NCI-H774 (cell line): ENCODE measurements around the gene ZNF697.

Experiments used
- DNase-seq: peaks from one replicate; lab custom pipeline; 2025; lab: John Stamatoyannopoulos, UW

The ZNF697 gene

GRCh38 chr1:119662034-119662437, 14.0 kb upstream of the ZNF697 start:
- DNase-seq = no peak

DNA sequence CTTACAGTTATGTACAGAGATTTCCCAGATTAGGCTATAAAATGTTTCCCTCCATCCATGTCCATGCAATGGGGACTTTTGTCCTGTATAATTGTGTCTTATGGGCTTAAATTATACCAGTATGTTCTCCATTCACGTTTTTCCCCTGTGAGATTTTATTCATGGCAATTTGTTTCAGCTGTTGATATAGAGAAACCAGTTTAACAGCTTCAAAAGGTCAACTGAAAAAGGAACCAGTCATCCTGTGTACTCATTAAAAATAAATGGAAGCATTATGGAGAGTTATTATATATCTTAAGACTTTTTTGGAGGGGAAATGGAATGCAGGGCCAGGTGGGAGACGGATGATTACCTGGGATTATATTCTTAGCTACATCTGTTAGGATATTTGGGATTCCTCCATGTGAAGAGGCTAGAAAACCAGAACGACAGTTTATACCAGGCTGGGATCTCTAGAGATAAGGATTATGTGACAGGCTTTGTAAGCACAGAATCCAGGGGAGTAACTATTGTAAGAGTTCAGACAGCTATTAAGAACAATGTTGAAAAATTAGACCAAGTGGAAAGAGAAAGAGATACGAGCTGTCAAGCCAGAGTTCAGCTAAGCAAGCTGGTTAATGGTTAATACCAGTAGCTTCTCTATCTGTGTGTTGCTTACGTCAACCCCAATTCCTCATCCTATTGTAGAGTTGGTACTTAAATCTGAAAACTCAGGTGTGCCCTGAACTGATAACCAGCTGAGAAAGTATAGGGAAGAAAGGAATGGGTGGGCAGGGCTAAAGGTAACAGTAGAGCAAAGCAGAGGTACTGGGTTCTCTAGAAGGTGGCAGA, 12.4 kb upstream of the ZNF697 start:
- DNase-seq = no peak

DNA sequence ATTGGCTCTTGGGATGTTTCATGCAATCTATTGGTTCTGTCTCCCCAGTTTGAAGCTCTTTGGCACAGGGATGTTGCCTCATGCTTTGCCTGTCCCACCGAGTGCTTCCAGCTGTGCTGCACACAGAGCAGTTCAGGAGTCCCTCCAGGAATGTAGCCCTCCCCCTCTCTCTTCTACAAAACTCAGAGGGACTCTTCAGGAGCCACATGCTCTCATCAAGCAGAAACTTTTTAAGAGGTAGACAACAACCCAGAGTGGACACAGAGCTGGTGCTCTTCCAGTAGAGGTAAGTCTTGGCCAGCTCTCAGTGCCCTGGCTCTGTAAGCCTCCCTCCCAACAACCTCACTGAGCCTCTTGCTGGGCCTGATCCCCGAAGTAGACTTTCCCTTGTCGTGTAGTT, 11.6 kb upstream of the ZNF697 start:
- no peak for DNase-seq

GRCh38 chr1:119656410-119656955, 8.4 kb upstream of the ZNF697 start:
- DNase-seq = no peak

DNA sequence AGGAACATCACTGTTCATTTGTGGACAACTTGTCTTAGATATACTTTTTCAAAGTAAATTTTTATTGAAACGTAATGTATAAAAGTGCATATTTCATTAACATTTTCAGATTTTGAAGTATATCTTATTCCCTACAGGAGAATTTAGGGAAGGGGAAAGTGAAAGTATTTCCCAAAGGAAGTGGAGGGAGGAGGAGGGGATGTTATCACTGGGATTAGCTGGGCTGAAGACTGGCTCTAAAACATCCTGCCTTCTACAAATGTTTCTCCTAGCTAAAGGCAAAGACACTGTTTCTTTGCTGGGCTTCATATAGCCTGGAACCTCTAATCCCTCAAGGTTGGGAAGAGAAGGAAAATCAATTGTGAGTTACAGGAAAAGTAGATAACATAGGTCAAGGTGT, 7.1 kb upstream of the ZNF697 start:
- no peak for DNase-seq

DNA sequence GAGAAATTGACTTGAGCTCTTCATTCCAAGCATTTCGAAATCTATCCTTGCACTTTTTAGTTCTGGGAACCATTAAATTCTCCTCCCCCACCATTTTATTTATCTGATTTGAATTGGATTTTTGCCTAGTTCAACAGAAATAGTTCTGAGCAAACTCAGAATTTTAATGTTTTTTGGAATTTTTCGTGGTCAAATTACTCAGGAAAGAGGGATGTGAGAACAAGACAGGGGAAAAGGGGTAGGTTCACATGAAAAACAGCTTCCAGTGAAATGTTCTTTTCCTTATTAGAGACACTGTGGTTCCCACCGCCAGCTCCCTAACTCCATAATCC, 5.7 kb upstream of the ZNF697 start:
- no peak for DNase-seq

GRCh38 chr1:119653135-119653838, 5.2 kb upstream of the ZNF697 start:
- DNase-seq = no peak

GRCh38 chr1:119652587-119652986, 4.5 kb upstream of the ZNF697 start:
- DNase-seq = no peak

GRCh38 chr1:119651641-119652040, 3.6 kb upstream of the ZNF697 start:
- no peak for DNase-seq

DNA sequence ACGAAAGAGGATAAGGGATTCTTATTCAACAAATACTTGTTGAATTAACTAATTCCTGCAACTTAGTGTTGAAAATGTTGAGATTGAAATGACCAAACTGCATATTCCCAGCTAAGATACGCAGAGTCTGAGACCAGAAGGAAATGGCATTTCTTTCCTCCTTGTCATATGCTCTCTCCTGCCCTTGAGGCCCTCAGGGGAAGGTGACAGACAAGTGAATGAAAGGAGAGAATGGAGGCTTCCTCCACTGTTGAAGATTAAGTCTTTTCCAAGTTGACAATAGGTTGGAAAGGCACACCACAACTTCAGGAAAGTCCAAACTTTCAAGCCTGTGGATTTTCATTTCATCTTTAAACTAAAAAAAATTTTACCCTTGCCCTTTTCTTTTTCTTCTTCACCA, 3.1 kb upstream of the ZNF697 start:
- no peak for DNase-seq

- DNase-seq = no peak
Measured at GRCh38 chr1:119648620-119649004, 546 bp upstream of the ZNF697 start.

GRCh38 chr1:119647228-119647733, 785 bp downstream of the ZNF697 start:
- no peak for DNase-seq

- no peak for DNase-seq
Measured at GRCh38 chr1:119646521-119647227, 1.4 kb downstream of the ZNF697 start.

DNA sequence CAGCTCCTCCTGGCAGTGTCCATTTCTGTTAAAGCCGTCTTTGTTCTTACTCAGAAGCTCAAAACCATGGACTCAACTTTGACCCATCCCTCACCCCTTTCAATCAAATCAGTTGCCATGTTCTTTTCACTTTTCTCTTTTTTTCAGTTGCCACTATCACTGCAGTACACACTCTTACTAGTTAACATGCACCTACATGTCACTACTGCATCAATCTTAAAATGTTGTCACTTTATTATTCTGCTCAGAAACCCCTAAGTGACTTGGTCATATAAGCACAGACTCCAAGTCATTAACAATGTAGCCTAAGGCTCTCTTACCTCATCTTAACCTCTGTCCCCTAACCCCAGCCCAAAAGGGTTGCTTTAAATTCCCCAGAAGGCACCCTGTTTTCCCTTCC, 9.0 kb downstream of the ZNF697 start:
- no peak for DNase-seq

DNA sequence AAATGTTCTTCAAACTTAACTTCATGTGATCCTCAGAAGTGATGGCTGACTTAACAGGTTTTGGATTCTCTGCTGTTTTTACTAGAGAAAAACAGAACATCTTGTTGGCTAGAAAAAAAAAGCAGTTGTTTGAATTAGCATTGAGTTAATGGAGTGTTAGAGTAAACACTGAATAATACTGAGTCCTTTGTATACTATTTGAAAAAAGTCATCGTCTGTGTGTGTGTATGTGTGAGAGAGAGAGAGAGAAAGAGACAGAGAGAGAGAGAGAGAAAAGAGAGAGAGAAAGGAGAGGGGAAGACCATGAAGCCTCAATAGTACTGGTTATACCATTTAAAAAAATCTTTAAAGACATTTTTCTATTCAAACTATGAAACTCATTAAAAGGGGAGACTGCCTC, 10.4 kb downstream of the ZNF697 start:
- peak; percentile 52 for DNase-seq

DNA sequence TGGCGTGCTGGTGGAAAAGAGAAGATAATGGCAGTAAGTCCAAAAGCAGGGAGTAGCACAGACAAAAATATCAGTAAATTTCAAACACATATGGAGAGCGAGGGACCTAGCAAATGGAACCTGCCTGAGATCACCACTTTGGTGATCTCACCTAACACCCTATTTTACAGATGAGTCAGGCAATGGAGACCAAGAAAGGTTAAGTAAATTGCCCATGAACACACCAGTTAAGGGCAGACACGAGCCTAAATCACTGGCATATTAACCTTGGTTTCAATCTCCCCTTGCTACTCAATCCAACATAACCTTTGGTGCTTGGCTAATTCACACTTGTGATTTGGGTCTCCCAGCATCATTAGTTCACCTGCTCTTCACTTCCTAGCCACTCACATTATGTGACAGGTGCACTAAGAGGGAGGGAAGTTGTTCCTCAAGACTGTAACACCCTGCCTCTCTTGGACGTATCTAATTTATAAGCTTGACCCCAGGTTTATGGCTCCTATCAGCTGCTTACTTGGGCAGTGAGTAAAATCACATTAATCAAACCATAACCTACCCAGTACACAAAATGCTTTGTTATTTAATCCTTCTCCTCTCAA, 11.5 kb downstream of the ZNF697 start:
- DNase-seq = no peak

DNA sequence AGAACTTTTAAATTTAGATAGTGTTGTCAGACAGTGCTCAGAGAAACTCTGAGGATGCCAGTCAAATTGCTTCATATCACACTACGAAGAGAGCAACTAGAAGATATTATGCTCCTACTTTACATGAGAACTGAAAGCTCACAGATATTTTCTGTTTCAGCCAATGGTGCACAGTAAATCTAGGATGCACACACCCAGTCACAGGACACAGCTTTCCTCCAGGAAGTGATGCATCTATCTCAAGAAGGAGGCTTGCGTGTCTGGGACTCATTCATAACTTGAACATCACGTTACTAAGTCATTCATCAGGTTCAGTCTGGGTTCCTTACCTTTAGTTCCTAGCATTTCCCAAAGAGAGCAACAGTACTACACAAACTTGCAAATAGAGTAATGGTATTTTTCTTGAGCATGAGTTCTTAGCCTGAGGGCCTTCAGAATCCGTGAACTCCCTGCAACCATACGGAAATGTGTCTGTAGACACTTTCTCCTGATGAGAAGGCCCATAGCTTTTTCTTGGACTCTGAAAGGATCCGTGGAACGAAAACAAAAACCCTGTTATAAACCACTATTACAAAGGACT, 12.2 kb downstream of the ZNF697 start:
- DNase-seq = no peak

DNA sequence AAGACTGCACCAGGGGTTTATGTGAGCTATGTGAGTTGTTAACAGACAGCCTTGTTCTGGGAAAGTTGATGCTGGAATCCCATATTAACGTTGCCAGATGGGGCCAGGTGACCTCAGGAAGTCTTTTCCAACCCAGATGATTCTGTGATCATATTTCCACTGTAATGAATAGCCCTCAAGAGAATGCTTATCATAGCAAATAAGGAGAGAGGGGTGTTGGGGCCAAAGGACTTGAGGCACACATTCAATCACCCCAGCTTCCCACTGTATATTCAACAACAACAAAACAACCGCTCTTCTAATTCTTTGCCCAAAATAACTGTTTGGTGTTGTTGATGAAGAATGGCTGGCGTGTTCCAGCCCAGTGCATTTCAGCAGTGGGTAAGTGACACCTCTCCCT, 14.1 kb downstream of the ZNF697 start:
- DNase-seq = no peak

DNA sequence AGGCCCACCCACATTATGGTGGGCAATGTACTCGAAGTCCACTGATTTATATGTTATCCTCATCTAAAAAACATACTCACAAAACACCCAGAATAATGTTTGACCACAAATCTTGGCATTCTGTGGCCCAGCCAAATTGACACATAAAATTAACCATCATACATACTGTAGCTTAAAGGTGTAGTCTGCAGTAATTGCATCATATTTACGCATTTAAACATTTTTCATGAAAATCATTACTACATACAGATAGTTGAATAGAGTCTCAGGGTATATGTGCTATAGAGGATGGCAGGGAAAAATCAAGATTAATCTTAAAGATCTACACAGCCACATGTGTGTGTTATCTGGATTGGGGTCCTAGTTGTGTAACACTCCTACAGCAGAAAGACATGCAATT, 14.5 kb downstream of the ZNF697 start:
- no peak for DNase-seq

DNA sequence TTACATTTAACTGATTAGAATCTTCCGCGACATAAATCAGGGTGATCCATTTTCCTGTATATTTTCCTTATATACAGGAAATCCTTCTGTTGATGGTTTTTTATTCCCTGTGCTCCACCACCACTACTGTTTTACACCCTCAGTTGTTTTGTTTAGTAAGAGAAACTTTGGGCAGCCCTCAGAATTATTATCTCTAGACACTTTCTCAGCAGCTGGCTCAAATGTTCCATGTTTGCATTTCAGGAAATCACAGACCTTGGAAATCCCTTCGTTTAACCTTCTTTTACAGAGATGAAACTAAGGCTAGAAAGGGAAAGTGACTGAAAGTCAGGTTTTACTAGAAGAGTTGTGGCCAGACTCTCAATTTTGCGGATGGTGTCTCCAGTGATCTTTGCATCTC, 15.2 kb downstream of the ZNF697 start:
- no peak for DNase-seq

GRCh38 chr1:119632103-119632490, 16.0 kb downstream of the ZNF697 start:
- DNase-seq = no peak
